SH-SY5Y (cell line): ENCODE results near the gene TSPAN14.

ENCODE experiments used
- GATA2 ChIP-seq: IDR thresholded peaks from 2 replicates; pipeline ENCODE4 v1.6.1; 2011; ENCODE audit warnings: mild to moderate bottlenecking, low read depth, low read length
- GATA3 ChIP-seq: IDR thresholded peaks from 2 replicates; pipeline ENCODE4 v1.6.1; 2011; ENCODE audit warnings: low read depth, mild to moderate bottlenecking, low read length, moderate library complexity

GRCh38 chr10:80433134-80433533 lies 21.0 kb upstream of the TSPAN14 start:
- TF ChIP-seq GATA3: no peak
- TF ChIP-seq GATA2: no peak
